GM12872 (cell line): Measurements from ENCODE around the gene FBLN1.

Source experiments
- TF ChIP-seq, protein P1 (sequence below): IDR thresholded peaks from 3 replicates; pipeline ENCODE4 v1.5.1; 2011; ENCODE audit warnings: low read depth, mild to moderate bottlenecking, low read length, moderate library complexity; ENCODE audit not compliant: insufficient read depth

FBLN1 gene

DNA sequence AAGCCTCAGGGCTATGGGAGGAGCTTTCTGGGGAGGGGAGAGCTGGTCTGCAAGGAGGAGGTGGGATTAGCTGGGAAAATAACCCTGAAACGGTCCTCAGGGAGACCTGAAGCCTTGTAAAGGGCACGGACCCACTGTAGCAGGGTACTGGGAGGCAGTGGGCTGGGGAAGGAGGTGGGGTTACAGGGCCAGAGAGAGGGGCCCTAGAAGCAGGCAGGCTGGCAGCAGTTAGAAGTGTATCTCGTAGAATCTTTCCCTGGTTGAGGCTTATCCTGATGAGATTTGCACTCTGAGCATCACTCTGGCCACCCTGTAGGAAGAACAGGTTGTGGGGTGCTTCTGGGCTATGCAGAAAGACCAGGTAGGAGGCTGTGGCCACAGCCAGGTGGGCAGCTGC, 29.6 kb downstream of the FBLN1 start:
- TF ChIP-seq, protein P1, sequence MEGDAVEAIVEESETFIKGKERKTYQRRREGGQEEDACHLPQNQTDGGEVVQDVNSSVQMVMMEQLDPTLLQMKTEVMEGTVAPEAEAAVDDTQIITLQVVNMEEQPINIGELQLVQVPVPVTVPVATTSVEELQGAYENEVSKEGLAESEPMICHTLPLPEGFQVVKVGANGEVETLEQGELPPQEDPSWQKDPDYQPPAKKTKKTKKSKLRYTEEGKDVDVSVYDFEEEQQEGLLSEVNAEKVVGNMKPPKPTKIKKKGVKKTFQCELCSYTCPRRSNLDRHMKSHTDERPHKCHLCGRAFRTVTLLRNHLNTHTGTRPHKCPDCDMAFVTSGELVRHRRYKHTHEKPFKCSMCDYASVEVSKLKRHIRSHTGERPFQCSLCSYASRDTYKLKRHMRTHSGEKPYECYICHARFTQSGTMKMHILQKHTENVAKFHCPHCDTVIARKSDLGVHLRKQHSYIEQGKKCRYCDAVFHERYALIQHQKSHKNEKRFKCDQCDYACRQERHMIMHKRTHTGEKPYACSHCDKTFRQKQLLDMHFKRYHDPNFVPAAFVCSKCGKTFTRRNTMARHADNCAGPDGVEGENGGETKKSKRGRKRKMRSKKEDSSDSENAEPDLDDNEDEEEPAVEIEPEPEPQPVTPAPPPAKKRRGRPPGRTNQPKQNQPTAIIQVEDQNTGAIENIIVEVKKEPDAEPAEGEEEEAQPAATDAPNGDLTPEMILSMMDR = no peak

DNA sequence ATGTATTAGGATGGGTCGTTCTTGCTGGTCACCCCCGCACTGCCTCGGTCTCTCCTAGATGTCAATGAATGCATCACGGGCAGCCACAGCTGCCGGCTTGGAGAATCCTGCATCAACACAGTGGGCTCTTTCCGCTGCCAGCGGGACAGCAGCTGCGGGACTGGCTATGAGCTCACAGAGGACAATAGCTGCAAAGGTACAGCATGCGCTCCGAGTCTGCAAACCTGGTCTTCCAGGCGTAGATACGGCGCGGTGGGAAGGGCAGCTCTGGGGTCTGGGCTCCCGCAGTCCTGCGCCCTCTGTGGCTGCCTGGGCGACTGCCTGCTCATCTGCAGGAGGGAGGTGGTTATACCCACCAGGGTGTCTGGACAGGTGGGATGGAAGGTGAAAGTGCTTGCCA, 31.0 kb downstream of the FBLN1 start:
- TF ChIP-seq, protein P1 = no peak

DNA sequence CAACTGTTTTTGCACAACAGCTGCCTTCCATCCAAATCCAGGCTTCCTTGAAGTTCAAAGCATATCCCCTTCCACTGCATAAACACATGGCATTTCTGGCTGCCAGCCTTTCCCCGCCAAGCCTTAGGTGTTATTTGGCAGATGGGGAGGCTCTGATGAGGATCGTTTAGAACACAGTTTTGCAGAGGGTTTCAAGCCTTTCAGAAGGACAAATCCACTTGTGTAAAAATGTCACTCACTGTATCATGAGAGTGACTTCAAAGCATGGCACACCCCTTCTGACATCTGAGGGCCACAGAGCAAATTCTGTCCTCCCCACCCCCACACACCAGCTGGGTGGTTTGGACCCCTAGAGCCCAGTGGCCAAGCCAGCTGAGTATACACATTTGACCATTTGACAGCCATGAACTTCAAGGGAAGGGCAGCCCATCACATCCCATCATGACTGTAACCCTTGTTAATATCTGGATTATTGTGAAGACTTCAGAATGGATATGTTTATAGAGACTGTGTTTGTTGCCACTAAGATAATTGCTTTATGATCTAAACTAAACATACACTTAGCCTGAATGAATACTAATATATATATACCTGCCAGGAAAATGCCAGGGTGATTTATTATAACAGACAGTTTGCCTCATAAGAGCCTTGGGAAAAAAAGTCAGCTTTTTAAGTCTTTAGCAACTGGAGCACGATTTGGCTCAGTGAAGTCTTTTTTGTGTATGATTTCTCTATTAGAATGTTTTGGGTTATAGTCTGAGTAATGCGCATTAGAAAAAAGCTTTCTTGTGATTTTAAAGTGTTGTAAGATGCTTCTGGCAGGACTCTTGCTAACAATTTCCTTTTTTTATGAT, 31.9 kb downstream of the FBLN1 start:
- TF ChIP-seq, protein P1 = no peak

- TF ChIP-seq, protein P1 = no peak
Measured at GRCh38 chr22:45535290-45535689, 32.6 kb downstream of the FBLN1 start.

DNA sequence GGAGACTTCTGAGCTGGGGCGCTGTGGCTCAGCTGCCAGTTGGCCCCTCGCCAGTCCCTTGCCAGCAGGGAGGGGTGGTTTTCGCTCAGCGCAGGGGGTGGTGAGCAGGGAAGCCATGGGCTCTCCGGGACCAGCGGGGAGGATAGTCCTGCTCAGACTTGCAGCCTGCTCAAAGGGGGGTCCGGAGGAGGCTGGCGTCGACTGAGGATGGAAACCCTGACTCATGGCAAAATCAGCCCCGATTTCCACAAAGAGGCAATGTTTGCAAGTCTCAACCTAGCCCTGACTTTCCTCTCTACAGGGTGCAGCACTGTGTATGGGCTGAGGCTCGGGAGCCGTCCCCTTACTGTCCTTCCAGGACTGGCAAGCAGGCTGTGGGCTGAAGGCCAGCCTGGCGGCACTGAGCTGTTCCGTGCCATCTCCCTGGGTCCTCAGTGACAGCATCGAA, 35.1 kb downstream of the FBLN1 start:
- TF ChIP-seq, protein P1 = no peak

DNA sequence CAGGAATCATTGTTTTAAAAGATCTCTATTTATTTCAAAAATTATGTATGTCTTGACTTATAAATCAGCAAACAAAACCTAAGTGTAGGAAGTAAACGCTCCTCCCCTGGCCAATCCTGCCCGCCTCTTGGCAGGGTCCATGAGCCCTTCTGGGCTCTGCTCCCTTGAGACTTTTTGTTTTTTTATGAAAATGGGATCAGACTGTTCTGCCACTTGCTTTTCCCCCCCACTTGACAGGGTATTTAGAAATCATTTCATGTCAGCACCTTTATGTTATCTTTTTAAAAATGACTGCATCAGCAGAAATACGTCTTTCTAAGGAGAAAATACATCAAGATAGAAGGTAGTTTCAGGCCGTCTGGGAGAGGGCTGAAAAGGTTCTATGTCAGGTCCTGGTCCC, 35.6 kb downstream of the FBLN1 start:
- TF ChIP-seq, protein P1 = no peak

DNA sequence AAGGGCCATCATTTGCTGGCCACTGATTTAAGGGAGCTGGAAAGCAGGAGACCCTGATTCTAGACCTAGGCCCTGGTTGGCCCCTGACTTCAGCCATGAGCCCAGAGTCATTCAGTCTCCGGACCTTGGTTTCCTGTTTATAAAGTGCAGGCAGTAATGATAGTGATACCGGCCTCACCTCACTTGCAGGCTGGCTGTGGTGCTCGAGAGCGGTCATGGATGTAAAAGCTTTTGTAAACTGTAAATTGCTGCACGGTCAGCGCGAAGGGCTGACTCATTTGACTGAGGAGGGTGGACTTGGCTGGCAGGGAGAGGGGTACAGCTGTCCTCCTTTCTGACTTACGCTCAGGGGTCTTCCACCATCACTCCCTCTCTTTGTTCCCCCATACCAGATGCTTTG, 37.4 kb downstream of the FBLN1 start:
- TF ChIP-seq, protein P1 = no peak
